Left kidney (tissue), 2 donors: ENCODE data around the gene GARNL3. TPM values are rescaled to one million over a fixed set of nuclear protein-coding genes. Genes with fewer than 3 reads are reported as not detected.

Experiments
- DNase-seq: peaks from one replicate; pipeline ENCODE4 v3.0.0-alpha.2; 2013
- polyA plus RNA-seq: library from polyadenylated mRNA; unstranded; fragments of 120-200 nt; gene quantifications from one replicate; pipeline ENCODE4 v1.2.1, GENCODE V29; 2013; ENCODE audit not compliant: insufficient read length

GARNL3 gene
- polyA plus RNA-seq, 1 donor: 19.8 TPM

DNA sequence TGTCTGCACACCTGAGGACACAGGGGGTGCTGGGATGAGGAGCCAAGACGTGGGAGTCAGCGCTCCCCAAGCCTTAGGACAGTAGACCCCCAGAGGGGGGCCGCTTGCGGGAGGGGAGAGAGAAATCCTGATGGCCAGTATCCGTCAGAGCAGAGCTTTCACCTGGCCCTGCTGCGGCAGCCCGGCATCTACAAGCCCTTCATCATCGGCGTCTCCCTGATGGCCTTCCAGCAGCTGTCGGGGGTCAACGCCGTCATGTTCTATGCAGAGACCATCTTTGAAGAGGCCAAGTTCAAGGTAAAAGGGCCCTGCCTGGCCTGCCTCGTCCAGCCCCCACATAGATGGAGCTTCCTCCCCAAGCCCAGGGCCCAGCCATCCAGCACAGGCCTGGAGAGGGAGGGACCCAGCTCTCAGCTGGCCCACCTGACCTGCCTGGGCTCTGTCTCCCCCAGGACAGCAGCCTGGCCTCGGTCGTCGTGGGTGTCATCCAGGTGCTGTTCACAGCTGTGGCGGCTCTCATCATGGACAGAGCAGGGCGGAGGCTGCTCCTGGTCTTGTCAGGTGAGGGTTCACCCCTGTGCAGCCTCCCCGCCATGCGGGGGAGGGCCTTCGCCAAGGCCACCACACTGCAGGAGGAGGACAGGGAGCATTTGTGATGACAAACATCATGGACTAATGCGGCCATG is 139.1 kb downstream of the GARNL3 start:
- DNase-seq: no peak

DNA sequence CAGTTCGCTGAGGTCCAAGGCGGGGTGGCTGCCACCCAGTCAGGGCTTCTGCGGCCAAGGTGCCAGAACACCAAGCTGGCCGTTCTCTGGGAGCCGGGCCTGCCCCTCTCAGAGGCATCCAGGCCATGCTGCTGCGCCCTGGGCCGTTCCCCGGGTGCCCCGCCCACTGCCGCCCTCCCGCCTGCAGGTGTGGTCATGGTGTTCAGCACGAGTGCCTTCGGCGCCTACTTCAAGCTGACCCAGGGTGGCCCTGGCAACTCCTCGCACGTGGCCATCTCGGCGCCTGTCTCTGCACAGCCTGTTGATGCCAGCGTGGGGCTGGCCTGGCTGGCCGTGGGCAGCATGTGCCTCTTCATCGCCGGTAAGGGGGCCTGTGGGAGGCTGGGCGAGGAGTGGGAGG is 140.1 kb downstream of the GARNL3 start:
- no peak for DNase-seq

DNA sequence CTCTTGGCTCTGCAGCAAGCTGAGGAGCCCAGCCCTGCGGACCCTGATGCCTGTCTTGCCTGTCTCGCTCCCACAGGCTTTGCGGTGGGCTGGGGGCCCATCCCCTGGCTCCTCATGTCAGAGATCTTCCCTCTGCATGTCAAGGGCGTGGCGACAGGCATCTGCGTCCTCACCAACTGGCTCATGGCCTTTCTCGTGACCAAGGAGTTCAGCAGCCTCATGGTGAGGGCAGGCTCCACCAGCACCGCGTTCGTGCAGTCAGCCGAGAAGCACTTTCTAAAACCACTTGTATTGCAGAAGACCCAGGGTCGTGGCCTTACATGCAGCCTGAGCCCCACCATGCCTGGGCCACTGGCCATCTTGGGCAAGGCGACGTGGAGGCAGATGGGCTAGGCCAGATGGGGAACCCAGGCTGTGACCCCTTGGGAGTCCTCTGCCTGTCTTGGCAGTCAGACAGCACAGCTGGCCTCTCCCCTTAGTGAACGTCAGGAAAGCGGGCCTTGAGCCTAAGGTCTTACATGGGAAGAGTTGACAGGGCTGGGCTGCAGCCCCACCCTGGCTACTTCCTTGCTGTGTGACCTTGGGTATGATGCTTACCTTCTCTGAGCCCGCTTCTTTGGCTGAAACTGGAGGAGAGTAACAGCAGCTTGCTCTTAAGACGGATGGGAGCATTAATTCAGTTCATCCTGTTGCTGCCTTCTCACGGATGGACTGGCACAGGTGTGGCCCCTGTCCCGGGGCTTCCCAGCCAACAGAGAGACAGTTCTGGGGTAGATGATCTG is 141.0 kb downstream of the GARNL3 start:
- no peak for DNase-seq

DNA sequence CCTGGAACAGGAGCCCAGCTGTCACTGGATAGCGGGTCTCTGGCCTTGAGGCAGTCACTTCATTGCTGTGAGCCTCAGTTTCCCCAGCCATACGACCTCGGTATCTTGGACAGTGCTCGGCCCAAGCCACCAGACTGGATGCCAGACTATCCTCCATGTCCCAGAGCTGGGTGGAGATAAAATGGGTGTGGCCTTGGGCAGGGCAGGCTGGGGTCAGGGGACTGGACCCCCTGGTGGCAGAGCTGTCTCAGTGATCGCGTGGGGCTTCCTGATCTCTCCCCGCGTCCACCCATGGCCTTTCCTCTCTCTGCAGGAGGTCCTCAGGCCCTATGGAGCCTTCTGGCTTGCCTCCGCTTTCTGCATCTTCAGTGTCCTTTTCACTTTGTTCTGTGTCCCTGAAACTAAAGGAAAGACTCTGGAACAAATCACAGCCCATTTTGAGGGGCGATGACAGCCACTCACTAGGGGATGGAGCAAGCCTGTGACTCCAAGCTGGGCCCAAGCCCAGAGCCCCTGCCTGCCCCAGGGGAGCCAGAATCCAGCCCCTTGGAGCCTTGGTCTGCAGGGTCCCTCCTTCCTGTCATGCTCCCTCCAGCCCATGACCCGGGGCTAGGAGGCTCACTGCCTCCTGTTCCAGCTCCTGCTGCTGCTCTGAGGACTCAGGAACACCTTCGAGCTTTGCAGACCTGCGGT is 142.4 kb downstream of the GARNL3 start:
- no peak for DNase-seq

DNA sequence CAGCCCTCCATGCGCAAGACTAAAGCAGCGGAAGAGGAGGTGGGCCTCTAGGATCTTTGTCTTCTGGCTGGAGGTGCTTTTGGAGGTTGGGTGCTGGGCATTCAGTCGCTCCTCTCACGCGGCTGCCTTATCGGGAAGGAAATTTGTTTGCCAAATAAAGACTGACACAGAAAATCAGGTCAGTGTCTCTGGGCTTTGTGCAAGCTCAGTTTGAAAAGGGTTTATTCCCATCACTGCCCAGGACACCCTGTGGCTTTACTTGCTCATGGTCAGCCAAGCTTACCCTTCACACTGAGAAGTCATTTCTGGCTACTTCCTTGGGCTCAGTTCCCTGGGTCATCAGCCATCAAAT is 142.9 kb downstream of the GARNL3 start:
- DNase-seq: no peak

DNA sequence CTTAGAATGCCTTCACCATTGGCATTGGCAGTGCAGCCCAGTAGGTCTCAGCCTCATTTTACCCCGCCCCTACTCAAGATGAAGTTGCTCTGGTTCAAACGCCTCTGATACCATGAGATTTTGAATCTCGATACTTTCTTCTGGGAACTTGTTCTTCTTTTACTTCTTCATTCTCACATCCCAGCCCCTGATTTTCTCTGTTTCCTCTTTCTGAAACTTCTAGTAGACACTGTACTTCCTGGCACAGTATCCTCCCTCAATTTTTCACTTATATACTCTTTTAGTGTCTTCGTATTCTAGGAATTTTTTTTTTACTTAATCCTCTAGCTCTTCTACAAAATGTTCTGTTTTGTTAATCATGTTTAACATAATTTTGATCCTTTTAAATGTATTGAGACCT is 146.5 kb downstream of the GARNL3 start:
- DNase-seq: no peak

DNA sequence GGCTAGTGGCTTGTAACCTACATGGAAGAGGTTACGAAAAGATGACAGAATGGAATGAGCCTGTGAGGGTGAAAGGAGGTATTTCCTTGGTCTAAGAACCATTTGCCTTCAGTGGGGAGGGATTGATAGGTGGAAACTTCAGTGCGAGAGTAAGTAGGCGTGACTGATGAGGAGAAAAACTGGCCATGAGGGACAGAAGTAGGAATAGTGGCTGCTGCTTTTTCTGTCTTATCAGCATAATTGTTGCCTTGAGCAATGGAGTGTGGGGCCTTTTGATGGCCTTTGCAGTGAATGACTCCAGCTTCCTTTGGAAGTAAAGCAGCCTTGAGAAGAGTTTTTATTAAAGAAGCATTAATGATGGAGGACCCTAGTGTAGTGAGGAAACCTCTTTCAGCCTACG is 150.6 kb downstream of the GARNL3 start:
- DNase-seq: no peak

DNA sequence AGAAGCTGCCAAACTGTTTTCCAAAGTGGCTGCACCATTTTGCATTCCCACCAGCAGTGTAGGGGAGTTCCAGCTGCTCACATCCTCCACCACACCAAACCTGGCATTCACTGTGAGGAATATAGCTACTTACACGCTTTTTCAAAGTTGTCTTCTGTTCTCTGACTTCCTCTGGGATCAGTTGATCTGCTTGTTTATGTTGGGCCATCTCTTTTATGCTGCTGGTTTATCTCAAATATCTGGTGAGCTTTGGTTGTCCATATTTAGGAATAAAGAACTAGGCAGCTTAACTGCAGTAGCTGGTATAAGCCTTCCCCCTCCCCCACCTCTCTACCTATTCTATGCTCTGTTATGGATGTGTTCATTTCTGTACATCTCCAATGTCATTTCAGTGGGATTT is 151.1 kb downstream of the GARNL3 start:
- no peak for DNase-seq

DNA sequence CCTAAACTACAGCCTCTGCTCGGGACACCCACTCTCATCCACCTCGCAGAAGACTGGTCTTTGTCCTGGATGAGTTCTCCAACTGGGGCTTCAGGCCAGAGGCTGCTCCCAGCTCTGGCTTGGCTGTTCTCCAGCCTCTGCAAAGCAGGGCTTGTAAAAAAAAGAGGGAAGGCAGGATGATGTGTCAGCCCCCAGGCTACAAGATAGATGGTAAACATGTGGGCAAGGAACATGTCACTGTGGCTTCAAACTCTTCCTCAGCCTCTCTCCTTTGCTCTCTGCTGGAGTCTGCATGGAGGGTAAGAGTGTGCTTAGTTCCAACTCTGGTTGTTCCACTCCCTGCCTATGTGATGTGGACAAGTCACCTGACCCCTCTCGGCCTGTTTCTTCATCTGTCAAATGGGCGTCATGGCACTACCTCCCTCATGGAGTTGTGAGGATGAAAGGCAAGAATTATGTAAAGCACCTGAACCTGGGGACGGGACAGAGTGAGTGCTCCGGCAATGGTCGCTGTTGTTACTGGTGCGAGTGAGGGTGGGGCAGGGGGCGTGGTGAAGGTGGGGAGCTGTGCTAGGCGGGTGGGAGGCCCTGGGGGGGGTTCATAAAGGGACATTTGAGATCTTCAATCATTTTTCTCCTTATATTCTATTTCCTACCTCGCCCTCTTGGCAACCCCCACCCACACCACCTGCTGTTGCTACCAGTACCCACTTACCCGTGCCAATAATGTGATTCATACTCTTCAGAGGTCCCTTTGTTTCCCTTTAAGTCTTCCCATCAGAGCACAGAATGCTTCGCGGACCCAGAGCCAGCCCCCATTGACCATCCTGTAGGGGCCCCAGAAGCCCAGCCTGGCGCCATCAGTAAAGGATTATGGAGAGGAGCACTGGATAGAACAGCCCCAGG is 152.8 kb downstream of the GARNL3 start:
- DNase-seq: no peak

DNA sequence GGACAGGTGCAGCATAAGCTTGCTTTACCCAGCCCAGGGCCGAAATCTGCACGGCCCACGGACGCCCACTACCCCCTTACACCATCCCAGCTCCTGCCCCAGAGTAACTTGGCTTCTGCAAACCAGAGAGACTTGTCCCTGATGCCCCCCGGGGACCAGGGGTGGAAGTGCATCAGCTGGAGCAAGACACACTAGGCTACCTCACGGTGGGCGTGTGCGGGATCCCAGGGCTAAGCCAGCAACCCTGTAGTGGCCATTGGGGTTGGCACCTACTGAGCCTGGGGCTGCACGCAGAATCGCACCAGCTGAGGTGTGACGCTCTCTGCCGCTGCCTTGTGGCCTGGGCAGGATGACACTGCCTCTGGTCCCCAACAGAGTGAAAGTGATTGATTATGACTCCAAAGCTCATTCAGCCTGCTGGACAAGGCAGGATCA is 153.5 kb downstream of the GARNL3 start:
- no peak for DNase-seq

DNA sequence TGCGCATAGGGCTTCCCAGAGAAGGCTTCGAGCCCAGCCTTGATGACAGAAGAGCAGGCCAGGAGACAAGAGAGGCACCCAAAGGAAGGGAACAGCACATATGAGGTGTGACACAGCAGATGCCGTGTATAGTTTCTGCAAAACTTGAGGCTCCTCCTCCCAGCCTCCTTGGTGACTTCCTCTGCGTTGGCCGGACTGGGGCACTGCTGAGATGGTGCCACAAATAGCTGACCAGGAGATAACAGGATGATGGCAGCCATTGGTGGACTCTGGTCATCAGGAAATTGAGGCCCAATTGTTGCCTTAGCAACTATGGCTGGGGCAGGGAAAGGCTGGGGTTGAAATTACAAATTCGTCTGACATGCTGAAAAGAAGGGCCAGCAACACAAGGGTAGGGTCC is 154.8 kb downstream of the GARNL3 start:
- no peak for DNase-seq

DNA sequence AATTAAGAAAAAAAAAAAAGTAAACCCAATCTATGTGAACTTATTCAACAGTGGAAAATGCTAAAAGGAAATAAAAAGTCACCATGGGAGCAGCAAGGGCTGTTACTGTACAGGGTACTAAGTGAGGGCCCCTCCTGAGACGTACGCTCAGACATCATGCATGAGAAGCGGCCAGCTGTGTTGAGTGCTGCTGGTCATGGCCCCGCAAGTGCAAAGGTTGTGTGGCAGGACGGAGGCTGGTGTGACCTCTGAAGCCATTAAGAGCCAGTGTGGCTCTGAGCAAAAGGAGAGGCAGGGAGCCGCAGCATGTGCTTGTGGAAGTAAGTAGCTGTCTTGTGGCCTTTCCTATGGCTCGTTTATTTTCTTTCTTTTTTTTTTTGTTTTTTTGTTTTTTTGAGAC is 156.5 kb downstream of the GARNL3 start:
- DNase-seq: no peak

DNA sequence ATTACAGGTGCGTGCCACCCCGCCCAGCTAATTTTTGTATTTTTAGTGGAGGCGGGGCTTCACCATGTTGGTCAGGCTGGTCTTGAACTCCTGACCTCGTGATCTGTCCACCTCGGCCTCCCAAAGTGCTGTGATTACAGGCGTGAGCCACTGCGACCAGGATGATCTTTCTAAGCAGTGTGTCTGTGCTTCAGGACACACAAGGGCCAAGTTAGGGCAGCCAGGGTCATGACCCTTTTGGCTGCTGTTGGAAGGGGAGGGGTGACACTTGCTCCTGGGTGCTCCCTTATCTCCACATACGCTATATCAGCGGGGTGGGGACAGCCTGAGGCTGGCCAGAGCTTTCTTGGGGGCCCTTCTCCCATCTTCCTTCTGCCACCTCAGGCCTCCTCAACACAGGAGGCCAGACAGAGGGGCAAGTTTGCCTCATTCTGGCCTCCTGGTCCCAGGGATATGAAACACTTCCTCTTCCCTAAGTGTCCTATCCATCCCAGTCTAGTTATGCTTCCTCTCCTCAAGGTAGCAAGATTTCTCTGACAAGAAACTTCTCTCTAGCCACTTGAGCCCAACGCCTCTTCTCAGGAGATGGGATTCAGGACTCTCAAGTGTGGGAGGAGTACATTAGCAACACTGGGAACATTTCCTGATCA is 157.7 kb downstream of the GARNL3 start:
- no peak for DNase-seq

DNA sequence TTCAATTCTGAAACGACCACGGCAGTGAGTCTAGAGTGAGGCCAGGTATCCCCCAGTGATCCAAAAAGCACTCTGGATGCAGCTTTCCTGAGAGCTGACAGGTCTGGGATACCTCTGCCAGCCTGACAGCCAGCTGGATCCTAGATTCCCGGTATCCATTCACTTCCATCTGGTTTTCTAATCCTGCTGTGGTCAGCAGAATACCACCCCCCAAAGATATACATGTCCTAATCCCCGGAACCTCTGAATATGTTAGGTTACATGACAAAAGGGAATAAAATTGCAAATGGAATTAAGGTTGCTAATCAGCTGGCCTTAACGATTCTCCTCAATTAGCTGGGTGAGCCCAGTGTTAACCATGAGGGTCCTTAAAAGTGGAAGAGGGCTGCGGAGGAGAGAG is 158.2 kb downstream of the GARNL3 start:
- DNase-seq: no peak

DNA sequence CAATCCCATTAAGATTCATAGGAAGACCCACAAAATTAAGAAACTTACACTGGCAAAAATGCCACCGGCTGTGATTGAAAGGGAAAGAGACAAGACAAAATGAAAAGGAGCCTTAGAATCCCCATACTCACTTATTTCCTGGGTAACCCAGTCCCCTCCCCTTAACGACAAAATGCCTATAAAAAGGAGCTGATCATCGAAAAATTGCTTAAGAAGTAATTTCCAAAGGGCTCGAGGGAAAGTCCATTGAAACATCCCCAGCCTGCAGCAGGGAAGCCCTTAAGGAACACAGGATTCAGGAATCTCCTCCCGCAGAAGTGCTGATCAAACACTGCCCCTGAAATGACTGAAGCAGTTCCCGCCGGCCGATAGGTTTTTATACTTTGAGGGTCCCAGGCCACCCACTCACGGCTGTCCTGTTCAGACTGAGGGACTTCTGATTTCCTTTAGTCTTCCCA is 158.9 kb downstream of the GARNL3 start:
- DNase-seq: no peak

DNA sequence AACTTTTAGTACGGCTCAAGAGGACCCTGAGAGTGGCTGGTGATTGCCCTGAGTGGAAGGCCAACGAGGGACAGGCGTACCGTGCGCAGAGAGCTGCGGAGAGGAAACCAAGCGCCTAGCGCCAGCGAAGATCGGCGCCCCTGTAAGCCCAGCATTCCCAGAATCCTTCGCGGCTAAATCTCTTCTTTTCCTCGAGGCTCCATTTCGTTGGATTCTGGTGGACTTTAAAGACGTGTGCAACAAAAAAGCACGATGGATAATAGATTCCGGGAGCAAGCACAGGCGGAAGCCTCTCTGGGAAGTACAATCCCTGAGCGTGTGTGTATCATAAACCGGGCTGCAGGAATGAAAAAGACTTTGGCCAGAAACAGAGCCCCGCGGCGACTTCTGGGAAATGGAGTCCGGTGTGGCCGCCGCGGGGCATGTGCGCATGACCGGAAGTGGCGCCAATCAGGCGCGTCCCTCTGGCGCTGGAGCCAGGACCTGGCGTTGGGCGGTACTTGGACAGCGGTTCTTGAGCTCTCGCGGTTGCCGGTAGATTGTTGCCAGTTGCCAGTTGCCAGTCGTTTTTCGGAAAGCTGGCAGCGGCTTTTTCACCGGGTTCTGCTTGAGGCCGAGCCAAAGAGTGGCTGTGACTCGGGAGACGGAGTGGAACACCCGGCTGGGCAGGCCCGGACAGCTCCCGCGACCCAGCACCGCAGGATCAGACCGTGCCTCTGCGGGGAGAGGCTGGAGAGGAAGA is 159.5 kb downstream of the GARNL3 start, which contains the start of gene ZNF79:
ZNF79 (plus strand) TSS at position 449 of the 742 bp plus-strand sequence. CDS start 406 bp downstream, outside the sequence.
- peak; percentile 93 for DNase-seq

DNA sequence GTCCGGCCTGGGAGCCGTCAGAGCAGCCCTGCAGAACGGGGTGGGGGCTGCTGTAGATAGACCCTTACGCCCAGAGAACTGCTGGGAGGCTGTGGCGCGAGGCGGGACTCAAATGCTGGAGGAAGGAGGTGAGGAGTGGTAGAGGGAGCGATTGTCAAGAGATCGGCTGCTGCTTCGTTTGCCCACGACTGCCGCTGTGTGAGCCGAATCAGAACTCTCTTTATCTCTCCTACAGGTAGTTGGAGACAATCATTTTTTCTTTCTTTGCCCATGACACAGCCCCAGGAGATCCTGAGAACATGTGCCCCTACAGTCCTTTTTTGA is 160.1 kb downstream of the GARNL3 start:
- DNase-seq: no peak

DNA sequence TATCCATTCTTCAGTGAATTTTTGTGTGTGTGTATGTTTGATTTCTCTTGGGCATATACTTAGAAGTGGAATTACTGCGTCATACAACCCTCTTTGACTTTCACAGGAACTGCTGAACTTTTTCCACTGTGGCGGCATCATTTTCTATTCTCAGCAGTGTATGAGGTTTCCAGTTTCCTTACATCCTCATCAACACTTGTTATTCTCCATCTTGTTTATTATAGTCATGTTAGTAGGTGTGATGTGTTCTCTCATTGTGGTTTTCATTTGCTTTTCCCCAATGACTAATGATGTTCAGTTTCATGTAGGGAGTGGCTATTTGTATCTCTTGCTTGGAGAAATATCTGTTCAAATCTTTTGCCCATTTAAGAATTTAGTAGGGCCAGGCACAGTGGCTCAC is 162.2 kb downstream of the GARNL3 start:
- no peak for DNase-seq

DNA sequence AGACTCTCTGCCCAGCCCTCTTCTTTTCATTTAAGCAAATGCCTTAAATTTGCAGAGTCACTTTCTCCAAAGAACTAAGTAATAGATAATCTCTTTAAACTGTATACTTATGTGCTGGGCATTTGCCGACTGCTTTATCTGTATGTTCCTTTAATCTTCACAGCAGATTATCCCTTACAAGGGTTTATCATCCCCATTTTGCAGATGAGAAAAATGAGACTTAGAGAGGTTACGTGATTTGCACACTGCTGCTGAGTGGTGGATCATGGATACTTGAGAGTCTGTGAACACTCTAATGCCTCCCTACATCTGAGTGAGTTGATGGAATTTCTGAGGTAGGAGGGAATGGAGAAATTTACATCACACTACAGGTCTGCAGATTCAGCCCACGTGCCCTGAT is 163.8 kb downstream of the GARNL3 start:
- no peak for DNase-seq

DNA sequence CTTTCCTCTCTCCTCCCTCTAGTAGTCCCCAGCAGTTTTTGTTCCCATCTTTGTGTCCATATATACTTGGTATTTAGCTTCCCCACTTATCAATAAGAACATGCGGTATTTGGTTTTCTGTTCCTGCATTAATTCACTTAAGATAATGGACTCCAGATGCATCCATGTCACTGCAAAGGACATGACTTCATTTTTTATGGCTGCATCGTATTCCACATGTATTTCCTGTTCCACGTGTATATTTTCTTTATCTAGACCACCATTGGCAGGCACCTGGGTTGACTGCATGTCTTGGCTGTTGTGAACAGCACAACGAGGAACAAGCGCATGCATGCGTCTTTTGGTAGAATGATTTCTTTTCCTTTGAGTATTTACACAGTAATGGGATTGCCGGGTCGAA is 165.8 kb downstream of the GARNL3 start:
- DNase-seq: no peak
